Measurements from ENCODE around the gene ZNF492. TPM values are rescaled to one million over a fixed set of nuclear protein-coding genes. Genes with fewer than 3 reads are reported as not detected.

The ZNF492 gene
- total RNA-seq, 1 experiment from 2014 or later, result not detected

- no peak overlapping the region for H2BK5ac ChIP-seq (ENCODE audit: insufficient read length, low read length)
- no peak overlapping the region for H3K9ac ChIP-seq (ENCODE audit: extremely low read depth, insufficient read length, low read length)
- no CpG with 5 or more reads among the region's 24 CpGs for WGBS (ENCODE audit: extremely low coverage, insufficient read length, low lambda C conversion rate)
- no peak overlapping the region for H4K5ac ChIP-seq (ENCODE audit: insufficient read length, low read depth, low read length)
- no peak overlapping the region for H2AK5ac ChIP-seq (ENCODE audit: insufficient read length, low read length)
- H3T11ph ChIP-seq (ENCODE audit: low read length), result no peak overlapping the region
- H4K8ac ChIP-seq (replicated peaks; ENCODE audit: insufficient read length, low read depth, low read length), result no peak overlapping the region
- no peaks in the 10 kb centered on the region for H3K79me1 ChIP-seq (ENCODE audit: insufficient read depth, low read depth, low read length, poor library complexity, severe bottlenecking)
- H3K4me1 ChIP-seq (ENCODE audit: insufficient read depth, low read length), result no peaks in the 10 kb centered on the region
- no peaks in the 10 kb centered on the region for H3K23me2 ChIP-seq (ENCODE audit: insufficient read length, low read depth, low read length, poor library complexity, severe bottlenecking)
- no peak overlapping the region for H2BK120ac ChIP-seq (ENCODE audit: low read depth, low read length, poor library complexity, severe bottlenecking)
- Mint-ChIP-seq H3K27ac (no peak overlapping the region), H3K9me3 (peaks cover 93 to 97% of the 10 kb centered on the region in 2 experiments), H3K27me3 (ENCODE audit: low read depth) (peaks cover 4% of the 10 kb centered on the region), H3K4me3 (no peak overlapping the region), H3K4me1 (no peaks in the 10 kb centered on the region), H3K36me3 (ENCODE audit: insufficient read depth in 1 of 3, low read depth in 3 of 3) (peaks cover 4 to 26% (median 22%) of the 10 kb centered on the region in 3 experiments; a peak in 6 of 7 replicates)
- H3K23ac ChIP-seq (ENCODE audit: insufficient read length, low read depth, low read length), result no peak overlapping the region
- no peaks in the 10 kb centered on the region for H3K79me2 ChIP-seq (ENCODE audit: insufficient read depth, low read length)
- H3K4ac ChIP-seq (ENCODE audit: low read depth, low read length), result no peak overlapping the region
- no peaks in the 10 kb centered on the region for H4K20me1 ChIP-seq (ENCODE audit: control insufficient read depth, insufficient read depth, insufficient read length)
- no peak overlapping the region for H2AFZ ChIP-seq (ENCODE audit: low read length)
- peaks cover 97% of the 10 kb centered on the region for H3K9me3 ChIP-seq (ENCODE audit: control insufficient read depth, low read depth, low read length)
- H3K14ac ChIP-seq (ENCODE audit: insufficient read depth, low read length), result no peak overlapping the region
- no peak overlapping the region for H2BK20ac ChIP-seq (ENCODE audit: low read depth, low read length, poor library complexity, severe bottlenecking)
- DNase-seq, result no peak
- no peak overlapping the region for H3K27ac ChIP-seq (ENCODE audit: insufficient read length, low read depth, low read length)
- no peak overlapping the region for H4K91ac ChIP-seq (ENCODE audit: insufficient read length, low read depth, low read length)
- TF ChIP-seq CTCF (conservative IDR thresholded peaks at IDR 0.05), result no peak
- no peak overlapping the region for H3K18ac ChIP-seq (ENCODE audit: insufficient read length, low read depth, low read length)
- no peak overlapping the region for H3K56ac ChIP-seq (ENCODE audit: insufficient read length, low read depth, low read length)
- H2BK12ac ChIP-seq (ENCODE audit: insufficient read length, low read depth, low read length), result no peak overlapping the region
- H2BK15ac ChIP-seq (ENCODE audit: low read depth, low read length), result no peak overlapping the region
- no peaks in the 10 kb centered on the region for H3K27me3 ChIP-seq (ENCODE audit: insufficient read depth, low read length)
- H3K4me2 ChIP-seq (ENCODE audit: insufficient read depth, insufficient read length, low read length), result no peak overlapping the region
Observed at GRCh38 chr19:22595918-22596341, 38.2 kb upstream of the ZNF492 start.
